ENCODE results near the gene SNRNP25.

SNRNP25 gene

GRCh38 chr16:62283-62967, 8.8 kb downstream of the SNRNP25 start:
- H3K27ac ChIP-seq (replicated peaks; ENCODE audit: low read length) = no peak overlapping the region
- H3K4me3 ChIP-seq (ENCODE audit: low read length in 2 of 2) = no peak overlapping the region
- H3K79me1 ChIP-seq (ENCODE audit: low read depth, low read length) = no peaks in the 10 kb centered on the region
- no CpG with 5 or more reads among the region's 34 CpGs for WGBS, 2 donors (ENCODE audit: extremely low coverage in 2 of 2, insufficient read length in 2 of 2, insufficient replicate concordance in 1 of 2)
- H3K4ac ChIP-seq (ENCODE audit: low read length) = no peak overlapping the region
- no peak overlapping the region for H2AFZ ChIP-seq (ENCODE audit: low read length)
- H2BK12ac ChIP-seq (ENCODE audit: low read length) = no peak overlapping the region
- no peak overlapping the region for H3K9ac ChIP-seq (ENCODE audit: low read depth, low read length, poor library complexity)
- H4K91ac ChIP-seq (ENCODE audit: low read depth, low read length, poor library complexity) = no peak overlapping the region
- H3K4me1 ChIP-seq (ENCODE audit: control insufficient read depth in 2 of 2, insufficient read depth in 1 of 2, low read depth in 1 of 2, low read length in 2 of 2) = peaks cover under 1 to 2% of the 10 kb centered on the region in 2 donors
- DNase-seq (ENCODE audit: low spot score) = no peak
- no peaks in the 10 kb centered on the region for H3K27me3 ChIP-seq (ENCODE audit: control insufficient read depth in 3 of 3, insufficient read depth in 3 of 3, low read depth in 1 of 3, low read length in 3 of 3)
- H3K14ac ChIP-seq (ENCODE audit: low read length) = no peak overlapping the region
- H3K18ac ChIP-seq (ENCODE audit: low read length) = no peak overlapping the region
- H3K4me2 ChIP-seq (ENCODE audit: insufficient read depth, low read length, poor library complexity, severe bottlenecking) = no peak overlapping the region
- H2AK5ac ChIP-seq (ENCODE audit: low read depth, low read length) = no peak overlapping the region
- H4K8ac ChIP-seq (ENCODE audit: low read depth, low read length) = no peak overlapping the region
- H2BK5ac ChIP-seq (ENCODE audit: low read length) = no peak overlapping the region
- H3K23ac ChIP-seq (ENCODE audit: low read depth, low read length, poor library complexity) = no peak overlapping the region
- H3K9me3 ChIP-seq (replicated peaks in 1 of 2; ENCODE audit: control insufficient read depth in 2 of 2, insufficient read depth in 1 of 2, low read depth in 1 of 2, low read length in 2 of 2) = no peaks in the 10 kb centered on the region
- H2BK15ac ChIP-seq (ENCODE audit: low read length) = no peak overlapping the region
- peaks cover 56 to 71% of the 10 kb centered on the region in 2 donors for H3K36me3 ChIP-seq (replicated peaks in 1 of 2; ENCODE audit: control insufficient read depth in 2 of 2, insufficient read depth in 2 of 2, low read length in 2 of 2)
- H2BK120ac ChIP-seq (ENCODE audit: low read depth, low read length) = no peak overlapping the region

DNA sequence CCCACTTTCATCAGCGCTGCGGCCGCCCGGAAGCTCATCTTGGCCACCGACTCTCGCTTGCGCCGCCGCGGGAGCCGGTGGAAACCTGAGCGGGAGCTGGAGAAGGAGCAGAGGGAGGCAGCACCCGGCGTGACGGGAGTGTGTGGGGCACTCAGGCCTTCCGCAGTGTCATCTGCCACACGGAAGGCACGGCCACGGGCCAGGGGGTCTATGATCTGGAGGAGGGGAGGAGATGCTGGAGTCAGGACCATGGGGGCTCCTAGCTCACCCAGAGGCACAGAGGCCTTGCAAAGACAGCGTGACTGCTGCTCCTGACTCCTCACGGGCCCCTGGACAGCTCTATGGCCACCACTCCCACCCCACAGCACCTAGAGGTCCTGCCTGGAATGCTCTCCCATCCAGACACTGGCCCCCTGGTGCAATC, 9.4 kb downstream of the SNRNP25 start:
- Histone ChIP-seq H3K4me2 (ENCODE audit: insufficient read depth, low read length, poor library complexity, severe bottlenecking) (no peak overlapping the region), H2BK15ac (ENCODE audit: low read length) (no peak overlapping the region), H3K9me3 (replicated peaks in 1 of 2; ENCODE audit: control insufficient read depth in 2 of 2, insufficient read depth in 1 of 2, low read depth in 1 of 2, low read length in 2 of 2) (no peaks in the 10 kb centered on the region), H2BK120ac (ENCODE audit: low read depth, low read length) (no peak overlapping the region), H3K27ac (replicated peaks; ENCODE audit: low read length) (no peak overlapping the region), H4K8ac (ENCODE audit: low read depth, low read length) (no peak overlapping the region), H3K9ac (ENCODE audit: low read depth, low read length, poor library complexity) (no peak overlapping the region), H2AFZ (ENCODE audit: low read length) (no peak overlapping the region), H3K36me3 (replicated peaks in 1 of 2; ENCODE audit: control insufficient read depth in 2 of 2, insufficient read depth in 2 of 2, low read length in 2 of 2) (peaks cover 52 to 65% of the 10 kb centered on the region in 2 donors), H2BK5ac (ENCODE audit: low read length) (no peak overlapping the region), H2BK12ac (ENCODE audit: low read length) (no peak overlapping the region), H4K91ac (ENCODE audit: low read depth, low read length, poor library complexity) (no peak overlapping the region), H3K4ac (ENCODE audit: low read length) (no peak overlapping the region), H3K27me3 (ENCODE audit: control insufficient read depth in 3 of 3, insufficient read depth in 3 of 3, low read depth in 1 of 3, low read length in 3 of 3) (no peaks in the 10 kb centered on the region), H3K4me1 (ENCODE audit: control insufficient read depth in 2 of 2, insufficient read depth in 1 of 2, low read depth in 1 of 2, low read length in 2 of 2) (peaks cover 1 to 7% of the 10 kb centered on the region in 2 donors), H3K79me1 (ENCODE audit: low read depth, low read length) (peaks cover 3% of the 10 kb centered on the region), H3K23ac (ENCODE audit: low read depth, low read length, poor library complexity) (no peak overlapping the region), H3K14ac (ENCODE audit: low read length) (no peak overlapping the region), H3K4me3 (ENCODE audit: low read length in 2 of 2) (no peak overlapping the region), H3K18ac (ENCODE audit: low read length) (no peak overlapping the region), H2AK5ac (ENCODE audit: low read depth, low read length) (no peak overlapping the region)
- DNase-seq (ENCODE audit: low spot score) = no peak
- WGBS, 2 donors (ENCODE audit: extremely low coverage in 2 of 2, insufficient read length in 2 of 2, insufficient replicate concordance in 1 of 2) = no CpG with 5 or more reads among the region's 21 CpGs

- Histone ChIP-seq H2BK15ac (ENCODE audit: low read length) (no peak overlapping the region), H2AK5ac (ENCODE audit: low read depth, low read length) (no peak overlapping the region), H3K23ac (ENCODE audit: low read depth, low read length, poor library complexity) (no peak overlapping the region), H2BK12ac (ENCODE audit: low read length) (no peak overlapping the region), H3K27me3 (ENCODE audit: control insufficient read depth in 3 of 3, insufficient read depth in 3 of 3, low read depth in 1 of 3, low read length in 3 of 3) (no peaks in the 10 kb centered on the region), H2BK120ac (ENCODE audit: low read depth, low read length) (no peak overlapping the region), H3K18ac (ENCODE audit: low read length) (no peak overlapping the region), H3K27ac (replicated peaks; ENCODE audit: low read length) (no peak overlapping the region), H3K79me1 (ENCODE audit: low read depth, low read length) (peaks cover 3% of the 10 kb centered on the region), H3K4me1 (ENCODE audit: control insufficient read depth in 2 of 2, insufficient read depth in 1 of 2, low read depth in 1 of 2, low read length in 2 of 2) (peaks cover 6 to 12% of the 10 kb centered on the region in 2 donors), H3K36me3 (replicated peaks in 1 of 2; ENCODE audit: control insufficient read depth in 2 of 2, insufficient read depth in 2 of 2, low read length in 2 of 2) (peaks cover 47 to 61% of the 10 kb centered on the region in 2 donors), H2BK5ac (ENCODE audit: low read length) (no peak overlapping the region), H2AFZ (ENCODE audit: low read length) (no peak overlapping the region), H3K4me2 (ENCODE audit: insufficient read depth, low read length, poor library complexity, severe bottlenecking) (no peak overlapping the region), H4K8ac (ENCODE audit: low read depth, low read length) (no peak overlapping the region), H3K9ac (ENCODE audit: low read depth, low read length, poor library complexity) (no peak overlapping the region), H3K14ac (ENCODE audit: low read length) (no peak overlapping the region), H4K91ac (ENCODE audit: low read depth, low read length, poor library complexity) (no peak overlapping the region), H3K4ac (ENCODE audit: low read length) (no peak overlapping the region), H3K9me3 (replicated peaks in 1 of 2; ENCODE audit: control insufficient read depth in 2 of 2, insufficient read depth in 1 of 2, low read depth in 1 of 2, low read length in 2 of 2) (no peaks in the 10 kb centered on the region), H3K4me3 (ENCODE audit: low read length in 2 of 2) (no peak overlapping the region)
- no CpG with 5 or more reads among the region's 16 CpGs for WGBS, 2 donors (ENCODE audit: extremely low coverage in 2 of 2, insufficient read length in 2 of 2, insufficient replicate concordance in 1 of 2)
- no peak for DNase-seq (ENCODE audit: low spot score)
These were observed 9.8 kb downstream of the SNRNP25 start for GRCh38 chr16:63466-63865.

DNA sequence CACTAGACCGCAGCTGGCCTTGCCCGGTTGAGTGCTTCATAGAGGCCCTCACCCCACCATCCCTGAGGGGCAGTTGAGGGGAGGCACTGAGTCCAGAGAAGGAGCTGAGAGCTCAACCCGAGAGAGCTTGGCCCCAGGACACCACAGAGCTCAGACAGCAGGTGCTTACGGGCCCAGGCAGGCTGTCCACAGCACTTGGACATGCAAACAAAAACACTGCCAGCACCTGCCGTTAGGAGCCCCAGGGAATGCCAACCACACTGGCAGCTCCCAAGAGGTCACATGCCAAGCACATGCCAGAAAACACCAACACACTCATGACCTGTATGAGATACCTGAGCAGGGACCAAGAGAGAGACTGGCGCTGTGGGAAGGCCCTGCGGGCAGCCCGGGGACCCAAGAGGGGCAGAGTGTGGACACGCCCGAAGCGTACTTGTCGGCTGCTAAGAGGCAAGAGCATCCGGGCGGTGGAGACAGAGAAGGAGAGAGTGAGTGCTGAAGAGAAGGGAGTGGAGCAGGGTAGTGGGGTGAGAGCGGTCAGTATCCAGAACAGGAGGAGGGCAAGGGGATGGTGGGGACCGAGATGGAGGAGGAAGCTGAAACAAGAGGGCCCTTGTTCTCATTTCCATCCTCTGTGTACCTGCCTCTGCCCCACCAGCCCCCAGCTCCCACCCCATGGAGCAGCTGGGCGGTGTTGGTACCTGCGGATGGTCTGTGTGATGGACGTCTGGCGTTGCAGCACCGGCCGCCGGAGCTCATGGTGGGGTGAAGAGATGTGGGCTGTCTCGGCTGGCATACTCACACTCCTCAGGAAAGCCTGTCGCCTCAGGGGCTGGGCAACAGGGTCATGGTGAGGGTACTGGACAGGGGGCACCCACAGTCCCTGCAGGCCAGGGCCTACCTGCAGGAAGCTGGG, 10.6 kb downstream of the SNRNP25 start:
- Histone ChIP-seq H2AFZ (ENCODE audit: low read length) (no peak overlapping the region), H3K79me1 (ENCODE audit: low read depth, low read length) (peaks cover 3% of the 10 kb centered on the region), H3K4ac (ENCODE audit: low read length) (no peak overlapping the region), H2BK120ac (ENCODE audit: low read depth, low read length) (no peak overlapping the region), H3K4me3 (ENCODE audit: low read length in 2 of 2) (peak overlapping the region in 1 of 2 donors; percentile 4), H3K27ac (replicated peaks; ENCODE audit: low read length) (no peak overlapping the region), H2BK12ac (ENCODE audit: low read length) (no peak overlapping the region), H3K4me2 (ENCODE audit: insufficient read depth, low read length, poor library complexity, severe bottlenecking) (peak overlapping the region; percentile 11), H3K9me3 (replicated peaks in 1 of 2; ENCODE audit: control insufficient read depth in 2 of 2, insufficient read depth in 1 of 2, low read depth in 1 of 2, low read length in 2 of 2) (no peaks in the 10 kb centered on the region), H3K36me3 (replicated peaks in 1 of 2; ENCODE audit: control insufficient read depth in 2 of 2, insufficient read depth in 2 of 2, low read length in 2 of 2) (peaks cover 39 to 53% of the 10 kb centered on the region in 2 donors), H3K18ac (ENCODE audit: low read length) (no peak overlapping the region), H4K91ac (ENCODE audit: low read depth, low read length, poor library complexity) (no peak overlapping the region), H2BK15ac (ENCODE audit: low read length) (no peak overlapping the region), H3K14ac (ENCODE audit: low read length) (no peak overlapping the region), H4K8ac (ENCODE audit: low read depth, low read length) (peak overlapping the region; percentile 32), H2BK5ac (ENCODE audit: low read length) (peak overlapping the region; percentile 1), H2AK5ac (ENCODE audit: low read depth, low read length) (no peak overlapping the region), H3K4me1 (ENCODE audit: control insufficient read depth in 2 of 2, insufficient read depth in 1 of 2, low read depth in 1 of 2, low read length in 2 of 2) (peaks cover 13 to 20% of the 10 kb centered on the region in 2 donors), H3K9ac (ENCODE audit: low read depth, low read length, poor library complexity) (no peak overlapping the region), H3K27me3 (ENCODE audit: control insufficient read depth in 3 of 3, insufficient read depth in 3 of 3, low read depth in 1 of 3, low read length in 3 of 3) (no peaks in the 10 kb centered on the region), H3K23ac (ENCODE audit: low read depth, low read length, poor library complexity) (peak overlapping the region; percentile 20)
- WGBS, 2 donors (ENCODE audit: extremely low coverage in 2 of 2, insufficient read length in 2 of 2, insufficient replicate concordance in 1 of 2) = no CpG with 5 or more reads among the region's 25 CpGs
- DNase-seq (ENCODE audit: low spot score) = no peak

All from neuronal stem cell (in vitro differentiated cells).